MG63 (cell line): ENCODE results near the gene ZNF728. TPM values are rescaled to one million over a fixed set of nuclear protein-coding genes. Genes with fewer than 3 reads are reported as not detected.
"Not testable (repeated sequence)": the region's sequence is repeated elsewhere in the genome, so short reads cannot be mapped to it uniquely, and the experiment has no call there.

Experiments used
- DNase-seq: peaks from one replicate; pipeline ENCODE4 v3.0.0-alpha.2; 2020
- H3K27me3 ChIP-seq: fragments of 250-450 bp; sonication (Bioruptor Pico); 2 replicates; pipeline ENCODE4 v1.5.1; 2020; ENCODE audit warnings: mild to moderate bottlenecking, moderate library complexity
- H3K36me3 ChIP-seq: fragments of 250-450 bp; sonication (Bioruptor Pico); 2 replicates; pipeline ENCODE4 v1.5.1; 2020; ENCODE audit warnings: mild to moderate bottlenecking, moderate library complexity
- H3K4me3 ChIP-seq: fragments of 250-450 bp; sonication (Bioruptor Pico); 2 replicates; pipeline ENCODE4 v1.5.1; 2020; ENCODE audit warnings: mild to moderate bottlenecking, moderate library complexity
- H3K9me3 ChIP-seq: fragments of 250-450 bp; sonication (Bioruptor Pico); 2 replicates; pipeline ENCODE4 v1.5.1; 2020; ENCODE audit warnings: mild to moderate bottlenecking, moderate library complexity
- total RNA-seq: library from RNA; depleted of rRNA; stranded (reverse); fragments of >200 nt; shearing (Covaris generic); gene quantifications from 2 replicates; pipeline ENCODE4 v1.2.3, GENCODE V29; 2014; ENCODE audit warnings: low replicate concordance; rRNA removed

The ZNF728 gene
- not detected in 2 replicates for total RNA-seq

DNA sequence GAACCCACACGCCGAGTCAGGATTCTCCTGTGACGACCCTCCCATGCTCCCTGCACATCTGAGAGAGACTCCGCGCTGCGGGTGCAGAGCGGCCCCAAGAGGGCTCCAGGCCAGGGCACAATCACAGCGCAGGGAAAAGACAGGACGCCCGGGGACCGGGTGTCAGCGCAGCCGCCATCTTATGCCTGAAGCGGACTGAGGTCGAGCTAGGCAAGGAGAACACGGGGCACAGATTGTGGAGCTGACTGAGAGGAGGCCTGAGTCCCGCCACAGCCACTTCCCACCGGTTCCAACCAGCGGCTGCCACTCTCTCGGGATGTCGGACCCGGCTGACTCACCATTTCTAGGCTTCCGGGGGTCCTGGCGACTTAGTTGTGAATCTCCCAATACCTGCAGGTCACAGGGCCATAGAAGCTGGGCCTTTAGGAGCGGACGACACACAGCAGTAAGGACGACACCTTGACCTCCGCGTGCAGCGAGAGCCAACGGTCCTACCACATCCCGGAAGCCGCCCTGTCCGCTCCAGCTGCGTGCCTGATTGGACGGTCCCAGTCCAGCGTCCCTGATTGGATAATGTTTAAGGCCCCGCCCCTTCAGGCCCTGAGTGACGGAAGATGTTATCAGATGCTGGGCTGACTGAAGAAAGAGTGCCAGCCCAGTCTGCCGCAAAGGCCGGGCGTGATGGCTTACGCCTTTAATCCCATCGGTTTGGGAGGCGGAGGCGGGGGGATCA is at the start of gene ZNF728:
Gene ZNF728, minus strand, starts transcription at position 487 of the 733 bp plus-strand sequence. Its CDS starts 146 bp downstream, at position 341.
- Histone ChIP-seq H3K36me3 (no peaks in the 10 kb centered on the region), H3K9me3 (no peaks in the 10 kb centered on the region), H3K27me3 (no peaks in the 10 kb centered on the region), H3K4me3 (no peak within 1 kb of the TSS)
- no peak for DNase-seq

DNA sequence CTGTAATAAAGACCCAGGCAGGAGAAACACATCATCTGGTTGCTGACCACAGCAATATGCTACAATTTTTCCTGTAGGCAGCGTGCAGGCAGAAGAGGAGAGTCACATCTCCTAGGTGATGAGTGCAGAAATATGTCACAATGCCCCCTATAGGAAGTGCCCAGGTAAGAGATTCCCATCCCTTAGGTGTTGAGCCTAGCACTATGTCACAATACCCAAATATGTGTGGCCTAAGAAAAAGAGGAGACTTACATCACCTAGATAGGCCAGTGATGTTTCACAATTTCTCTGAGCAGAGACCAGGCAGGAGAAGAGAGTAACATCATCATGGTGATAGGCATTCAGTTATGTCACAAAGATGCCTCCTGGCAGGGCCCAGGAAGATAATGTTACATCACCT is 49.4 kb upstream of the ZNF728 start:
- no peaks in the 10 kb centered on the region for H3K27me3 ChIP-seq
- H3K4me3 ChIP-seq: no peak overlapping the region
- H3K9me3 ChIP-seq: no peaks in the 10 kb centered on the region
- no peaks in the 10 kb centered on the region for H3K36me3 ChIP-seq
- DNase-seq: no peak

DNA sequence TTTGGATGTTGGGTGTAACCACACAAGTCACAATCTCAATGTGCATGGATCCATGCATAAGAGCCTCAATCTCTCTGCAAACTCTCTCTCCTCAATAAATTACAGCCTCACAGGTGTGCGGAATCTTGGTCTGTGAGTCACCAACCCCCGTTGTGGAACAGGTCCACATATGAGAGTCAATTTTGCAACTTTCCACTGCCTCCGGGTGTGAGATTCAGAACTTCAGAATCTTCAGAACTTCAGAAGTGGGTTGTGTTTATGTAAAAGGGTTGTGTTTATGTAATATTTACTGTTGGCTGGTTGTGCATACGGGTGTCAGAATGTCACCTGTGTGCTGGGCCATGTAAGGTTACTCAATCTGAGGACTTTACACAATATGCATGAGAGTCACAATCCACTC is 46.3 kb upstream of the ZNF728 start:
- DNase-seq: no peak
- Histone ChIP-seq H3K36me3 (no peaks in the 10 kb centered on the region), H3K27me3 (no peaks in the 10 kb centered on the region), H3K9me3 (no peaks in the 10 kb centered on the region), H3K4me3 (no peak overlapping the region)

DNA sequence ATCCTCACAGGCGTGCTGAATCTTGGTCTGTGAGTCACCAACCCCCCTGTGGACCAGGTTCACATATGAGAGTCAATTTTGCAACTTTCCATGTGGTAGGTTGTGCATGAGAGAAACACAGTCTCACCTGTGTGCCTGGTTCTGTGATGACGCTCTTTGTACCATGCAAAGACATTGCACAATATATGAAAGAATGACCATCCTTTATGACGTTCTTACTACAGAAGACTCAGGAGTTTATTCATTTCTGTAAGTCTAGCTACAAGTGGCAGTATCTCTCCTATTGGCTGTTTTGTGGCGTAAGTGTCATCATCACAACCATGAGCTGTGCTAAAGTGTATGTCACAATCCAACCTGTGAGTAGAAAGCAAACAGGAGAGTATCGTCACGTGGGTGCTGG is 43.8 kb upstream of the ZNF728 start:
- H3K27me3 ChIP-seq: no peaks in the 10 kb centered on the region
- H3K9me3 ChIP-seq: no peaks in the 10 kb centered on the region
- H3K36me3 ChIP-seq: no peaks in the 10 kb centered on the region
- DNase-seq: no peak
- H3K4me3 ChIP-seq: no peak overlapping the region

DNA sequence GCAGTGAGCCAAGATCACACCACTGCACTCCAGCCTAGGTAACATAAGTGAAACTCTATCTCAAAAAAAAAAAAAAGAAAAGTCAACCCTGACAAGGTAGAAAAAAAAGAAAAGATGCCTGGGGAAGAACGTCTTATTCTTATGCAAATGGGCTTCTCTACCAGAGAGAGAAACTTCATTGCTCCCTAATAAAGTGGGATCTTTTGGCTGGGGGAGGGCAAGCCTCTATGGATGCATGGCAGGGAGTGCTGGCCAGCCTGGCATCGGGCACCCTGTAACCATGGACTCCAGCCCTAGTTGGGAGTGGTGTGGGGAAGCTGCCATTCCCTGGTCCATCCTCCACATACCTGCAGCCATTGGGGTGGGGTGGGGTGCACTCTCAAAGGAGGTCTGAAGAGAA is 30.7 kb upstream of the ZNF728 start:
- Histone ChIP-seq H3K27me3 (no peaks in the 10 kb centered on the region), H3K36me3 (no peaks in the 10 kb centered on the region), H3K4me3 (no peak overlapping the region), H3K9me3 (no peaks in the 10 kb centered on the region)
- no peak for DNase-seq

DNA sequence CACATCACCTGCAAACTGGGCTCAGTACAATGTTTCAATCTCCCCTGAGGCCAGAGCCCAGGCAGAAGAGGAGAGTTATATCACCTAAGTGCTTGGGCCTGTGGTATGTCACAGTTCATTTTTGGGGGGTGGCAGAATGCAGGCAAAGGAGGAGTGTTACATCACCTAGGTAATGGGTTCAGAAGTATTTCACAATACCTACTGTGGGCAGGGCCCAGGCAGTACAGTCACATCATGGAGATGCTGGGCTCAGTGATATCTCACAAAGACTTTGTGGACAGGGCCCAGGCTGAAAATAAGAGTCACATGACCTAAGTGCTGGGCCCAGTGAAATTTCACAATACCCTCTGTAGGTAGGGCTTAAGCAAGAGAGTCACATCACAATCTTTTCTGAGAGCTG is 12.7 kb upstream of the ZNF728 start:
- Histone ChIP-seq H3K9me3 (no peaks in the 10 kb centered on the region), H3K4me3 (no peak overlapping the region), H3K36me3 (no peaks in the 10 kb centered on the region), H3K27me3 (no peaks in the 10 kb centered on the region)
- no peak for DNase-seq

DNA sequence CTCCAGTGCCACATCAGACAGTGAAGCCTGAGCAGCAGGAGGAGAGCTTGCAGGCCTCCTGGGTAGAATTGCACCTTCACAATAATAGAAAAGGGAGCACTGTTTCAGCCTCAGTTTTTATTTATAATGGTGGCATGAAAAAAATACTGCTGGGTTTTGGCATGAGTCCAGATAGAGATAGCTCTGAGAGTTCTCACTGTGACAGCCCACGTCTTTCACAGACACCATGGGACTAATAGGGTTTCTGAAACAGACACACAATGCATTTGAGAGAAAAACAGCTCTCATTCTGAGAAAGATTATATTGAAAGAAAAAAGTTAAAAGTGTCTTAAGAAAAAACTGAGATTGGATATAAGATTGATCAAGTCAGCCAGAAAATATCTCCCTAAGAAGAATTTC is 8.0 kb downstream of the ZNF728 start:
- not testable (repeated sequence) for DNase-seq, H3K27me3 ChIP-seq, H3K9me3 ChIP-seq, H3K4me3 ChIP-seq, H3K36me3 ChIP-seq

DNA sequence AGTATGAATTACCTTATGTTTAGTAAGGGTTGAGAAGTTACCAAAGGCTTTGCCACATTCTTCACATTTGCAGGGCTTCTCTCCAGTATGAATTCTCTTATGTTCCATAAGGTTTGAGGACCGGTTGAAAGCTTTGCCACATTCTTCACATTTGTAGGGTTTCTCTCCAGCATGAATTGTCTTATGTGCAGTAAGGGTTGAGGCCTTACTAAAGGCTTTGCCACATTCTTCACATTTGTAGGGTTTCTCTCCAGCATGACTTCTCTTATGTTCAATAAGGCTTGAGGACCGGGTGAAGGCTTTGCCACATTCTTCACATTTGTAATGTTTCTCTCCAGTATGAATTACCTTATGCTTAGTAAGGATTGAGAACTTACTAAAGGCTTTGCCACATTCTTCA is 26.7 kb downstream of the ZNF728 start:
- Histone ChIP-seq H3K9me3 (peaks cover 5% of the 10 kb centered on the region; the same call in 1 of the 2 replicates), H3K4me3 (no peak overlapping the region), H3K27me3 (no peaks in the 10 kb centered on the region), H3K36me3 (no peaks in the 10 kb centered on the region)
- no peak for DNase-seq

DNA sequence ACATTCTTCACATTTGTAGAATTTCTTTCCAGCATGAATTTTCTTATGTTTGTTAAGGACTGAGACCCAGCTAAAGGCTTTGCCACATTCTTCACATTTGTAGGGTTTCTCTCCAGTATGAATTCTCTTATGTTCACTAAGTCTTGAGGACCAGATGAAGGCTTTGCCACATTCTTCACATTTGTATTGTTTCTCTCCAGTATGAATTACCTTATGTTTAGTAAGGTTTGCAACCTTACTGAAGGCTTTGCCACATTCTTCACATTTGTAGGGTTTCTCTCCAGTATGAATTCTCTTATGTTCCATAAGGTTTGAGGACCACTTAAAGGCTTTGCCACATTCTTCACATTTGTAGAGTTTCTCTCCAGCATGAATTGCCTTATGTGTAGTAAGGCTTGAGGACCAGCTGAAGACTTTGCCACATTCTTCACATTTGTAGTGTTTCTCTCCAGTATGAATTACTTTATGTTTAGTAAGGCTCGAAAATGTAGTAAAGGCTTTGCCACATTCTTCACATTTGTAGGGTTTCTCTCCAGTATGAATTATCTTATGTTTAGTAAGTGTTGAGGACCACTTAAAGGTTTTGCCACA is 27.3 kb downstream of the ZNF728 start:
- not testable (repeated sequence) for H3K36me3 ChIP-seq, H3K9me3 ChIP-seq, DNase-seq, H3K27me3 ChIP-seq, H3K4me3 ChIP-seq

DNA sequence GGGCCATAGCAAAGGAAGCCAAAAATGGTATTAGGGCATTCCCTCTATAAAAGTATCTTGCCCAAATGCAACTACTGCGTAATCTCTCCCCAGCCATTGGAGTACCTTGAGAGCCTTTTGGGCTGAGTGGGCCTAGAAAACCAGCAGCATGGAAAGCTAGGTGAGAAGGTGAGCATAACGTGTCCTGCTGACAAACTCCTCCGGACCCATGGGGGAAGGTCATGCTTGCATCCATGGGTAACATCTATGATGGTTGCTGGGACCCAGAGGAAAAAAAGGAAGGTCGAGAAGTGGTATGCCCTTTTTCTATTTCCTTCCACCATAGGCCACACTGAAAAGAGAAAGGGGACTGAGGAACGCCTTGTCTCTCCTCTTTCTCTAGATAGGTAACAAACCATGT is 57.4 kb downstream of the ZNF728 start:
- no peaks in the 10 kb centered on the region for H3K36me3 ChIP-seq
- DNase-seq: no peak
- no peaks in the 10 kb centered on the region for H3K9me3 ChIP-seq
- no peak overlapping the region for H3K4me3 ChIP-seq
- no peaks in the 10 kb centered on the region for H3K27me3 ChIP-seq

DNA sequence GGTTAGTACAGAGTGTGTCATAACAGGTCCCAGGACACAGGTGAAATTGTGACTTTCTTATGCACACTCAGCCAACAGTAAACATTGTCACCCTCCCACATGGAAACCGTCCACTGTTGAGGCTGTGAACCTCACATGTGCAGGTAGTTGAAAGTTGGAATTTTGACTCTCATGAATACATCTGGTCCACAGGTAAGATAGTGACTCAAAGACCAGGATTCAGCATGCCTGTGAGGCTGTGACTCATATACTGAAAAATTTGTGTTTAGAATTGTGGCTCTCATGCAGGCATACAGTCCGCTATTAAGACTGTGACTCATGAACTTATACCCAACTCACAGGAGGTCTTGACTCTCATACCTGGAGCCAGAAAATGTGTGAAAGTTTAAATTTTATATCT is 67.8 kb downstream of the ZNF728 start:
- no peak for DNase-seq

DNA sequence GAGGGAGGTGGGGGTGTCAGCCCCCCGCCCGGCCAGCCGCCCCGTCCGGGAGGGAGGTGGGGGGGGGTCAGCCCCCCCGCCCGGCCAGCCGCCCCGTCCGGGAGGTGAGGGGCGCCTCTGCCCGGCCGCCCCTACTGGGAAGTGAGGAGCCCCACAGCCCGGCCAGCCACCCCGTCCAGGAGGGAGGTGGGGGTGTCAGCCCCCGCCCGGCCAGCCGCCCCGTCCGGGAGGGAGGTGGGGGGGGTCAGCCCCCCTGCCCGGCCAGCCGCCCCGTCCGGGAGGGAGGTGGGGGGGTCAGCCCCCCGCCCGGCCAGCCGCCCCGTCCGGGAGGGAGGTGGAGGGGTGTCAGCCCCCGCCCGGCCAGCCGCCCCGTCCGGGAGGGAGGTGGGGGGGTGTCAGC is 75.4 kb downstream of the ZNF728 start:
- not testable (repeated sequence) for H3K4me3 ChIP-seq, H3K9me3 ChIP-seq, DNase-seq, H3K36me3 ChIP-seq, H3K27me3 ChIP-seq

More for the DNA sequence above, 67.8 kb downstream of the ZNF728 start:
- H3K27me3 ChIP-seq: no peaks in the 10 kb centered on the region
- no peaks in the 10 kb centered on the region for H3K9me3 ChIP-seq
- H3K4me3 ChIP-seq: no peak overlapping the region
- no peaks in the 10 kb centered on the region for H3K36me3 ChIP-seq

DNA sequence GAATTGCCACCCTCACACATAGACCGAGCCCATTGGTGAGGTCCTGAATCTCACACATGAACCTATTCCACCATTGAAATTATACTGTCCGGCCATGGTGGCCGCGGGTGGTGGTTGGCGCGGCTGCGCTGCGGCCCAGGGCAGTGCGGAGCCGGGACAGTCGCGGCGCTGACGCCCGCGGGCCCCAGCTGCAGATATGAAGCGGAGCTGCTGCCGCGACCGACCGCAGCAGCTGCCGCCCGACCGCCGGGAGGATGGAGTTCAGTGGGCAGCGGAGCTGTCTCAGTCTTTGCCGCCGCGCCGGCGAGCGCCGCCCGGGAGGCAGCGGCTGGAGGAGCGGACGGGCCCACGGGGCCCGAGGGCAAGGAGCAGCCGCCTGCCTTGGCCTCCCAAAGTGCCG is 77.8 kb downstream of the ZNF728 start:
- DNase-seq, H3K9me3 ChIP-seq, H3K27me3 ChIP-seq, H3K4me3 ChIP-seq, H3K36me3 ChIP-seq: not testable (repeated sequence)

Other genes with a start within 250 kb of the ZNF728 start
- not detected in 2 replicates for gene ZNF99, start 219.0 kb downstream of the ZNF728 start, total RNA-seq
- gene ZNF723, start 170.9 kb downstream of the ZNF728 start, total RNA-seq: not detected in 2 replicates
- gene ZNF730, start 113.8 kb upstream of the ZNF728 start, total RNA-seq: 0.15 and 1.4 TPM in 2 replicates
- 0.82 and 0.84 TPM in 2 replicates for gene ZNF724, start 247.2 kb upstream of the ZNF728 start, total RNA-seq